Upper lobe of left lung (tissue), 6 donors: Measurements from ENCODE around the gene CXCR6. TPM values are rescaled to one million over a fixed set of nuclear protein-coding genes. Genes with fewer than 3 reads are reported as not detected.

ENCODE experiments used
- ATAC-seq, 2 donors: fragments of 200-7000 bp; cut with Tn5 transposase; one replicate each; pipeline ENCODE4 v1.9.1; 2022; ENCODE audit warnings: mild to moderate bottlenecking in 2 of 2, moderate library complexity in 2 of 2; ENCODE audit not compliant: low FRiP score in 2 of 2
- DNase-seq, 2 donors: peaks; one replicate each; pipeline ENCODE4 v3.0.0-alpha.2; 2019 to 2020
- H3K27ac ChIP-seq, 4 donors: fragments of 200-600 bp; sonication (generic); one replicate each; pipeline ENCODE4 v1.5.1; 2016 to 2019
- H3K27me3 ChIP-seq, 4 donors: fragments of 200-600 bp; sonication (generic); one replicate each; pipeline ENCODE4 v1.5.1; 2017 to 2019
- H3K36me3 ChIP-seq, 4 donors: fragments of 200-600 bp; sonication (generic); one replicate each; pipeline ENCODE4 v1.5.1; 2016 to 2019
- H3K4me1 ChIP-seq, 4 donors: fragments of 200-600 bp; sonication (generic); one replicate each; pipeline ENCODE4 v1.5.1; 2018 to 2019
- H3K4me3 ChIP-seq, 4 donors: fragments of 200-600 bp; sonication (generic); one replicate each; pipeline ENCODE4 v1.5.1; 2017 to 2019; ENCODE audit warnings: mild to moderate bottlenecking in 2 of 4, moderate library complexity in 1 of 4
- H3K9me3 ChIP-seq, 4 donors: fragments of 200-600 bp; sonication (generic); one replicate each; pipeline ENCODE4 v1.5.1; 2018 to 2019
- EP300 ChIP-seq, 4 donors: sonication (generic); formaldehyde crosslinking; IDR thresholded peaks; one replicate each; pipeline ENCODE4 v1.5.1; 2017; ENCODE audit warnings: antibody characterized with exemption in 4 of 4, control low read depth in 2 of 4
- POLR2A ChIP-seq, 4 donors: fragments of 450-650 bp; IDR thresholded peaks; one replicate each; pipeline ENCODE4 v1.5.1; 2016 to 2017; ENCODE audit warnings: antibody characterized with exemption in 4 of 4, mild to moderate bottlenecking in 2 of 4
- POLR2AphosphoS5 ChIP-seq, 2 donors: sonication (generic); formaldehyde crosslinking; IDR thresholded peaks; one replicate each; pipeline ENCODE4 v1.5.1; 2017; ENCODE audit warnings: antibody characterized with exemption in 2 of 2
- WGBS, 2 donors: methylation state at CpG; one replicate each; pipeline ENCODE4 v1.1.5; 2017 to 2018; 5-methylcytosine and 5-hydroxymethylcytosine counted together
- total RNA-seq, 6 donors: library from RNA; depleted of rRNA in 4 of 6; stranded (reverse); fragments of >200 nt in 4 of 6; gene quantifications; one replicate each; pipeline versions ENCODE4 v1.1.0 to v1.2.1, GENCODE V29; 2016 to 2021
- TF ChIP-seq, protein P1 (sequence below), 6 experiments: fragments of 450-650 bp in 4 of 6; fragments of 200-600 bp in 2 of 6; sonication (generic) in 2 of 6; IDR thresholded peaks; one replicate each; pipeline ENCODE4 v1.5.1; 2016 to 2019; ENCODE audit warnings: antibody characterized with exemption in 6 of 6
- donor health status: DM: no; HTN: no; CAD: no; lungs with moderate emphysema.
- donor health status: DM: no; HTN: yes; CAD: no; lungs with severe emphysema.

The CXCR6 gene
- total RNA-seq, 6 donors from 2014 or later = 2.1 to 10.2 (median 3.0) TPM

DNA sequence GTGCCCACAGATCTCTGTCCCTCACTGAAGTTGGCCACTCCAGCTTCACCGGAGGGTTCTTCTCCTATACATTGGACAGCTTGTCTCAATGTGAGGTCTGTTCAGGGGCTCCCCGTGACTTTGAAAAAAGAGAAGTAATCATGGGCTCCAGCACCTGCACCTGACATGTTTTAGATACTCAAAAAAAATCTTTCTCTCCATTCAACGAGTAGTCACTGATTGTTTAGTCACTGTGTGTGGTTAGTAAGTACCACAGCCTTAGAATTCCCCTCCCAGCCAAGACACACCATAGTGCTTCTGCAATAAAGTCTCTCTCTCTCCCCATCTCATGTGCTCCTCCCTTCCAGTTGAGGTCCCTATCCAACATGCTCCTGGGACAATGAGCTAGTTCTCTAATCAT, 38.3 kb upstream of the CXCR6 start:
- Histone ChIP-seq H3K36me3 (no peaks in the 10 kb centered on the region), H3K27me3 (no peaks in the 10 kb centered on the region), H3K27ac (no peak overlapping the region), H3K4me3 (no peak overlapping the region), H3K9me3 (no peaks in the 10 kb centered on the region), H3K4me1 (no peaks in the 10 kb centered on the region)
- TF ChIP-seq POLR2AphosphoS5 (IDR thresholded peaks at IDR 0.05) = no peak
- TF ChIP-seq POLR2A (IDR thresholded peaks at IDR 0.05) = no peak
- TF ChIP-seq, protein P1, sequence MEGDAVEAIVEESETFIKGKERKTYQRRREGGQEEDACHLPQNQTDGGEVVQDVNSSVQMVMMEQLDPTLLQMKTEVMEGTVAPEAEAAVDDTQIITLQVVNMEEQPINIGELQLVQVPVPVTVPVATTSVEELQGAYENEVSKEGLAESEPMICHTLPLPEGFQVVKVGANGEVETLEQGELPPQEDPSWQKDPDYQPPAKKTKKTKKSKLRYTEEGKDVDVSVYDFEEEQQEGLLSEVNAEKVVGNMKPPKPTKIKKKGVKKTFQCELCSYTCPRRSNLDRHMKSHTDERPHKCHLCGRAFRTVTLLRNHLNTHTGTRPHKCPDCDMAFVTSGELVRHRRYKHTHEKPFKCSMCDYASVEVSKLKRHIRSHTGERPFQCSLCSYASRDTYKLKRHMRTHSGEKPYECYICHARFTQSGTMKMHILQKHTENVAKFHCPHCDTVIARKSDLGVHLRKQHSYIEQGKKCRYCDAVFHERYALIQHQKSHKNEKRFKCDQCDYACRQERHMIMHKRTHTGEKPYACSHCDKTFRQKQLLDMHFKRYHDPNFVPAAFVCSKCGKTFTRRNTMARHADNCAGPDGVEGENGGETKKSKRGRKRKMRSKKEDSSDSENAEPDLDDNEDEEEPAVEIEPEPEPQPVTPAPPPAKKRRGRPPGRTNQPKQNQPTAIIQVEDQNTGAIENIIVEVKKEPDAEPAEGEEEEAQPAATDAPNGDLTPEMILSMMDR (IDR thresholded peaks at IDR 0.05) = no peak
- no peak for TF ChIP-seq EP300 (IDR thresholded peaks at IDR 0.05)
- no peak for DNase-seq
- 75 to 82% methylated on average over 3 of the region's 3 CpGs for whole genome bisulfite sequencing, 2 donors
- ATAC-seq = no peak

DNA sequence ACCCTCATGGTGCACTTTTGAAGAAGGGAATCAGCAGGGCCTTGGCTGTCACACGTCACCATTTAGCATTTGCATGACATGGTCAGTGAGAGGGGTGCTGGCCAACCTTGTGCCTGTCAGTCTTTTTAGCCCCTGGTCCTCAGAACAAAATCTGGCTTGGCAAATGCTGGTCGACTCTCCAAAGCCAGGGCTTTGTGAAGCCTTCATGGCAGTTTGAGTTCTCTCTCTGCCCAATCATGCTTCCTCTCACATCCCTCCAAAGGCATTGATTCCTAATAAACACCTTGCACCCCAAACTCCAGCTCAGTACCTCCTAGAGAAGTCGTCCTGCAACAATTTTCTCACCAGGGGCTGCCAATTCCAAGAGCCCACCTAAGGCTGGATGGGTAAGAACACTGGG, 37.5 kb upstream of the CXCR6 start:
- Histone ChIP-seq H3K4me1 (no peaks in the 10 kb centered on the region), H3K27ac (no peak overlapping the region), H3K9me3 (no peaks in the 10 kb centered on the region), H3K4me3 (no peak overlapping the region), H3K27me3 (no peaks in the 10 kb centered on the region), H3K36me3 (no peaks in the 10 kb centered on the region)
- TF ChIP-seq POLR2AphosphoS5 (IDR thresholded peaks at IDR 0.05) (no peak), EP300 (IDR thresholded peaks at IDR 0.05) (no peak), POLR2A (IDR thresholded peaks at IDR 0.05) (no peak)
- TF ChIP-seq, protein P1 (IDR thresholded peaks at IDR 0.05) = no peak
- ATAC-seq (no peak), DNase-seq (no peak)
- WGBS, 2 donors = 78 to 93% methylated on average over 2 to 3 of the region's 3 CpGs

DNA sequence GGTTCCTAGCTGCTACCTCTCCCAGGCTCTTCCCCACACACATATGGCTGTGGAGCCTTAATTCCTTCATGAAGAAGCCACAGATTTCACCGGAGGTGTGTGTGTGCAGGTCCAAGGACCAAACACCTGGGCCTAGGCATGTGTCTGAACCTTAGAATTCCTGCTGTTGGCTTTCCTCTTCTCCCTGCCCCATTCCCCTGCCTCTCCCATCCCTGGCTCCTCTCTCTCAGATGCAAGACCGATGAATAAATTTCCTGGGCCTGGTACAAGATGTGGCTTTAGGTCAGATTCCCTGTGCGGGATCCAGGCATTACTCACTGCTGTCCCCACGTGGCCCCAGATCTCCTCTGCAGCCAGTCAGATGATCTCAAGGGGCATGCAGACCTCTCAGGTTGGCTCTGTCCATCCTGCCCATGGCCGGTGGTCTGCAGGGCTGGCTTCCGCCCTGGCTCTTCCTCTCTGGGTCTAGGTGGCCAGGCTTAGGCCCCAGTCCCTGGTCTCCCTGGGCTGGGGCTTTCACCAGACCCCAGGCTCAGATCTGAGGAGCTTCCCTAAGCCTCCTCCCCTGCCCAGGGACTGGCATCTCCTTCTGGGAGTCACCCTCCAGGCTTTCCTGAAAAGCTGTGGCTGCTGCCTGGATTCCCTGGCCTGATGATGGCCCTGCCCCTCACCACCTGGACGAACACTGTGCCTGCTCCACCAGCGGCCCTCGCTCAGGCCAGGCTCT, 36.4 kb upstream of the CXCR6 start:
- WGBS, 2 donors = 75 to 92% methylated on average over 8 to 9 of the region's 9 CpGs

DNA sequence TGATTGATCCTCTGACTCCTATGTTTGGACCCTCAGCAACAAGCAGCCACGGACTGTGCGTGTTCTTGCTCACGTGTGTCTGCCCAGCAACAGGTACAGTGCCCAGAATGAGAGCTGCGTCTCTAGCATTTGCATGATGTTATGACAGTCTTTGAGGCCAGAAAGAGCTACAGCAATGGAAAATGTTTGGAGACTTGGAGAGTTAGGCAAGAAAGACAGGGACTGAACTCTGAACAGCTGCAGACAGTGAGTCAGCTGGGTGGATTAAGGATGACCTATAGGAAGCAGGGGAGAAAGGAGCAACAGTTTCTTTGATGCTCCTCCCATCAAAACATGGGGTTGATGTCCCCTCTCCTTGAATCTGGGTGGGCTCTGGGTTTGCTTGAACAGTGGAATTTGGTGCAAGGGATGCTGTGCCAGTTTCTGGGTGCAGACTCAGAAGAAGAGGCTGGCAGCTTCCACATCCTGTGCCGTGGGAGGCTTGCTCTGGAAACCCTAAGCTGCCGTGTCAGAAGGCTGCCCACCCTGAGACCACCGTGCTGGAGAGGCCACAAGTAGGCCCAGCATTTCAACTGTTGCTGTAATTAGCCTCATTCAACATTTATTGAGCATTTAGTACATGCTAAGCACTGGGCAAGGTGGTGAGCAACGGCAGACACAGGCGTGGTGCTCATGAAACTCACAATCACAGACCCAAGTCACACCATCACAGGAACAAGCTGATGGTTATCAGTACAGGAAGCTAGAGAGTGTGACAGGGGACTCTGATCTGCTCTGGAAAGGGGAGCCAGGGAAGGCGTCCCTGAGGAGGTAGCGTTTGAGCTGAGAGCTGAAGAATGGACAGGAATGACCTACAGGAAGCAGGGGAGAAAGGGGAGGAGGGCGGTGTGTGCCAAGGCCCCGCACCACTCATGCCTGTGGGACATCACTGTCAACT, 35.2 kb upstream of the CXCR6 start:
- no peak overlapping the region for H3K4me3 ChIP-seq
- WGBS, 2 donors = 65 to 68% methylated on average over 12 to 13 of the region's 13 CpGs
- H3K27ac ChIP-seq = no peak overlapping the region
- no peaks in the 10 kb centered on the region for H3K36me3 ChIP-seq
- no peaks in the 10 kb centered on the region for H3K9me3 ChIP-seq
- no peaks in the 10 kb centered on the region for H3K4me1 ChIP-seq
- DNase-seq (no peak), ATAC-seq (peak in 1 of 2 donors; percentile 62)
- no peaks in the 10 kb centered on the region for H3K27me3 ChIP-seq
- TF ChIP-seq, protein P1 (IDR thresholded peaks at IDR 0.05) = no peak
- TF ChIP-seq POLR2AphosphoS5 (IDR thresholded peaks at IDR 0.05) (no peak), EP300 (IDR thresholded peaks at IDR 0.05) (no peak), POLR2A (IDR thresholded peaks at IDR 0.05) (no peak)

More for the DNA sequence above, 36.4 kb upstream of the CXCR6 start:
- no peaks in the 10 kb centered on the region for H3K36me3 ChIP-seq
- TF ChIP-seq POLR2A (IDR thresholded peaks at IDR 0.05) = no peak
- TF ChIP-seq POLR2AphosphoS5 (IDR thresholded peaks at IDR 0.05) = no peak
- no peak for TF ChIP-seq EP300 (IDR thresholded peaks at IDR 0.05)
- TF ChIP-seq, protein P1 (IDR thresholded peaks at IDR 0.05) = no peak
- no peaks in the 10 kb centered on the region for H3K9me3 ChIP-seq
- H3K4me3 ChIP-seq = no peak overlapping the region
- no peak overlapping the region for H3K27ac ChIP-seq
- ATAC-seq (peak; percentile 38 to 68), DNase-seq (no peak)
- H3K27me3 ChIP-seq = no peaks in the 10 kb centered on the region
- no peaks in the 10 kb centered on the region for H3K4me1 ChIP-seq
